LNCaP clone FGC (cell line): ENCODE measurements around the gene PBXIP1.

Experiments
- DNase-seq: peaks from one replicate; pipeline ENCODE4 v3.0.0-alpha.2; 2011; ENCODE audit warnings: low read depth
- H3K4me3 ChIP-seq: 2 replicates; pipeline ENCODE4 v1.5.1; 2011; ENCODE audit warnings: mild to moderate bottlenecking, low read depth, low read length, control low read depth
- TF ChIP-seq, protein P1 (sequence below): IDR thresholded peaks from 2 replicates; pipeline ENCODE4 v1.5.1; 2012; ENCODE audit warnings: mild to moderate bottlenecking; ENCODE audit not compliant: control insufficient read depth, insufficient read depth; ENCODE audit errors: extremely low read depth

The PBXIP1 gene

DNA sequence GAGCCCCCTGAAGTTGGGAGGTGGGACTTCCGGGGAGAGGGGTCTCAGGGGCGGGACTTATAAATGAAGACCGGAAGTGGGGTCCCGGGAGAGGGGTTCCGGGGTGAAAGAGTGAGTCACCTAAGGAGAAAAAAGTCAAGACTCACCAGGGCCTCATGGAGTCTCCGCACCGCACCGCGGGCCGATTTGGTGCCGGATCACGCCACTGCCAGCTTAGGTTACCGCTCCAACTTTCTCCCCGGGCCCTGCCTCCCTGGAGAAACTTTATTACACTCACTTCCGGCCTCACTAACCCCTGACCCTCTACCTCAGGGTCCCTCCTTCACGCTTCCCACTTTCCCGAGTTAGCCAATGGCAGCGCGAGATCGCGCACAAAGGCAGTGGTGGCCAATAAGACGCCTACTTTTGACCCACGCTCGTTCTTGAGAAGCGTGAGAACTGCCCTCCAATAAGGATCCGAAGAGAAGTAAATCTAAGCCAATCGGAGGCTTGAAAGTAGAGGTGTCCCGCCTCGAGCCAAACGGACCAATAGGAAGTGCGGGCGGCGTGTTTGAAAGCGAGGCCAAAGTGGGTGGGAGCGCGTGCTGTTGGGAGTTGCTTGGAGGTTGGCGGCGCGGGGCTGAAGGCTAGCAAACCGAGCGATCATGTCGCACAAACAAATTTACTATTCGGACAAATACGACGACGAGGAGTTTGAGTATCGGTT is 18.4 kb upstream of the PBXIP1 start, which contains the start of gene CKS1B:
CKS1B (plus strand) TSS at position 580 of the 706 bp plus-strand sequence; CDS start at position 645, 65 bp downstream.
- H3K4me3 ChIP-seq, result peak within 1 kb of the TSS; percentile 75
- TF ChIP-seq, protein P1, sequence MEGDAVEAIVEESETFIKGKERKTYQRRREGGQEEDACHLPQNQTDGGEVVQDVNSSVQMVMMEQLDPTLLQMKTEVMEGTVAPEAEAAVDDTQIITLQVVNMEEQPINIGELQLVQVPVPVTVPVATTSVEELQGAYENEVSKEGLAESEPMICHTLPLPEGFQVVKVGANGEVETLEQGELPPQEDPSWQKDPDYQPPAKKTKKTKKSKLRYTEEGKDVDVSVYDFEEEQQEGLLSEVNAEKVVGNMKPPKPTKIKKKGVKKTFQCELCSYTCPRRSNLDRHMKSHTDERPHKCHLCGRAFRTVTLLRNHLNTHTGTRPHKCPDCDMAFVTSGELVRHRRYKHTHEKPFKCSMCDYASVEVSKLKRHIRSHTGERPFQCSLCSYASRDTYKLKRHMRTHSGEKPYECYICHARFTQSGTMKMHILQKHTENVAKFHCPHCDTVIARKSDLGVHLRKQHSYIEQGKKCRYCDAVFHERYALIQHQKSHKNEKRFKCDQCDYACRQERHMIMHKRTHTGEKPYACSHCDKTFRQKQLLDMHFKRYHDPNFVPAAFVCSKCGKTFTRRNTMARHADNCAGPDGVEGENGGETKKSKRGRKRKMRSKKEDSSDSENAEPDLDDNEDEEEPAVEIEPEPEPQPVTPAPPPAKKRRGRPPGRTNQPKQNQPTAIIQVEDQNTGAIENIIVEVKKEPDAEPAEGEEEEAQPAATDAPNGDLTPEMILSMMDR, result no peak
- DNase-seq, result peak; percentile 100

DNA sequence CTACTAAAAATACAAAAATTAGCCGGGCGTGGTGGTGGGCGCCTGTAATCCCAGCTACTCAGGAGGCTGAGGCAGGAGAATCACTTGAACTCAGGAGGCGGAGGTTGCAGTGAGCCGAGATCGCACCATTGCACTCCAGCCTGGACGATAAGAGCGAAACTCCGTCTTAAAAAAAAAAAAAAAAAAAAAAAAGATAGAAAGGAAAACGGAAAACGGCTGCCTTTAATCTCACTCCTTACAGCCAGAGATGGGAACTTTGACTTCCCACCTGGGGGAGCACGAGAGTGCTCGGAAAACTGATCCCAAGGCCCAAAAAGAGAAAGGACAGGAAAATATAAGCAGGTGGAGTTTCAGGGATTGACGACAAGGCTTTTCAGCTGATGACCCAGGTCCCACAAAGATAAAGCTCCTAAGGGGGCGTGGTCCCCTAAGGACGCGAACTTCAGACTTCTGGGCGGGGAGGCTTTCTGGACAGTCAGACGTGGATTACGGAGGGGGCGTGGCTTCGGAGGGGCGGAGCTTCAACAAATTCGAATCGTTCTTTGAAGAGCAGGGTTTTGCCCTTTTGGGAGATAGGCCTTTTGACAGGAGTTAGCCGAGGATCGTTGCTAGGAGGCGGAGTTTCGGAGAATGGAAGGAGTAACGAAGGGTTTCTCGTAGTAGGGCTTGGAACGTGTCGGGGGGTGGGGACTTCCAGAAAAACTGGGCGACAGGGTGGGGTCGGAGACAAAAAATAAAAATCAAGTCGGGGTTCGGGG is 17.6 kb upstream of the PBXIP1 start:
- TF ChIP-seq, protein P1, result peak; percentile 14; the same call in 1 of the 2 replicates
- peak; percentile 93 for DNase-seq
- peak overlapping the region; percentile 75 for H3K4me3 ChIP-seq

DNA sequence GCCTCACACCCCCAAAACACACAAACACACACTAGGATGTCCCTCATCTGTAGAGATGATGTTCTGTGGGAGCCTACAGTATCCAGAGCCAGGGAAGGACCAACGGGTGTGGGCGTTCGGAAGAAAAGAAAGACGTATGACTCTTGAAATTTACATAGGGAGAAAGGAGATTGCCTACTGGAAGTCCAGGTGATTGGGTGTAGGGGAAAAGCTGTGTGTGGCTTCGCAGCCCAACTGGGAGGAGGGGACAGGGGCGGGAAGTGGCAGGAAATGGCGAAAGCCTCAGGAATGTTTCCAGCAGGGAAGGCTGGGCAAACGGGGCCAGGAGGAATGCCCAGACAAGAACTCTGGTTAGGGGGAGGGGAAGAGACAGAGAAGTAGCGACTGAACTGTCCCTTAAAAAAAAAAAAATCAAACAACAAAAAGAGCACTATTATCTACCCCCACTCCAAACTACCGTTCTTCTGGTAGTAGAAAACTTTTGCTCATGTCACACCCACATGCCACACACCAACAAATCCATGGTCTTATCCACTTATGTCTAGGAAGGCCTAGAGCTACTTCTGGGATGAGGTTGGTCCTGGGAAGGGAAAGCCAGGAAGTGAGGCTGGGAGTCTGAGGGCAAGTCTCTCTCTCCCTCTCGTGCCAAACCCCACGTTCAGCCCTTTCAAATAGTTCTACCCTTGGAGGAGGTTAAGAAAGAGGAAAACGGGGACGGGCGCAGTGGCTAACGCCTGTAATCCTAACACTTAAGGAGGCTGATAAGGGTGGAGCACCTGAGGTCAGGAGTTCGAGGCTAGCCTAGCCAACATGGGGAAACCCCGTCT is 16.8 kb upstream of the PBXIP1 start:
- peak overlapping the region; percentile 75 for H3K4me3 ChIP-seq
- TF ChIP-seq, protein P1, result no peak
- DNase-seq, result peak; percentile 79

DNA sequence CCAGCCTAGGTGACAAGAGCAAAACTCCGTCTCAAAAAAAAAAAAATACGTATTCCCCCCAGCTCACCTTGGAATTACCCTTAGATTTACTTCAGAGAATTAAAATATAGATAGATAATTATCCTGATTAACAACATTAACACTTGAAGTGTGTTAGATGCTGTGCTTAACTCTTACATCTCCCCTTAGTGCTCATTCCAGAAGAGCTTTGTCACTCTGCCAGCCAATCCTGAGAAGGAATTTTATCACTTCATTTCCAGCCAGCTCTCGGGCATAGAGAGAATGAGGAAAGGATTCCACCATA is 16.3 kb upstream of the PBXIP1 start:
- no peak for DNase-seq
- H3K4me3 ChIP-seq, result peak overlapping the region; percentile 75
- TF ChIP-seq, protein P1, result no peak

DNA sequence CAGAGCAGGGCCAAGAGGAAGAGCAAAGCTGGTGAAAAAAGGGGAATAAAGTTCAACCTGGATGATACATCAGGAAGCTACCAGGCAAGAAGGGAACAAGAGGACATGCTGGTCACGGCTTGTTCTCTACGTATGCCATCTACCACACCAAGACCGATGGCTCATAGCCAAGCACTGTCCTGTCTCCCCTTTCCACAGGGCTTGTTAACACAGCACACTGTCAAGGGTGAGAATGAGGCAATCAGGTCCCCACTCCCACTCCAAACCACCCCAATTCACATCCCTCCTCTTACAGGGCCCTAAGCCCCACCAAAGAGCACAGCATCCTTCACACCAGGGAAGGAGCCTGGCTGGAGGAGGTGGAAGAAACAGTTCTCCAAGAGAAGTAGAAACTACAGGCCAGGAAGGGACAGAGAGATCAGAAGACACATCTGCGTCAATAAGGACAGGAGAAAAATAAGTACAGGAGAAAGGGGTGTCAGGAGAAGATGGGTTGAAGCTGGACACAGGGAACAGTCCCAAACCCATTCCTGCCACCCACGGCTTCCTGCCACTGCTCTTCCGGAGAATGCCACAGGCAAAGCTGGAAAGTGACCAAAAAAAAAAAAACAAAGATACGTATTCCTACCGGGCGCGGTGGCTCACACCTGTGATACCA is 15.6 kb upstream of the PBXIP1 start:
- peak overlapping the region; percentile 59 for H3K4me3 ChIP-seq
- TF ChIP-seq, protein P1, result no peak
- no peak for DNase-seq

DNA sequence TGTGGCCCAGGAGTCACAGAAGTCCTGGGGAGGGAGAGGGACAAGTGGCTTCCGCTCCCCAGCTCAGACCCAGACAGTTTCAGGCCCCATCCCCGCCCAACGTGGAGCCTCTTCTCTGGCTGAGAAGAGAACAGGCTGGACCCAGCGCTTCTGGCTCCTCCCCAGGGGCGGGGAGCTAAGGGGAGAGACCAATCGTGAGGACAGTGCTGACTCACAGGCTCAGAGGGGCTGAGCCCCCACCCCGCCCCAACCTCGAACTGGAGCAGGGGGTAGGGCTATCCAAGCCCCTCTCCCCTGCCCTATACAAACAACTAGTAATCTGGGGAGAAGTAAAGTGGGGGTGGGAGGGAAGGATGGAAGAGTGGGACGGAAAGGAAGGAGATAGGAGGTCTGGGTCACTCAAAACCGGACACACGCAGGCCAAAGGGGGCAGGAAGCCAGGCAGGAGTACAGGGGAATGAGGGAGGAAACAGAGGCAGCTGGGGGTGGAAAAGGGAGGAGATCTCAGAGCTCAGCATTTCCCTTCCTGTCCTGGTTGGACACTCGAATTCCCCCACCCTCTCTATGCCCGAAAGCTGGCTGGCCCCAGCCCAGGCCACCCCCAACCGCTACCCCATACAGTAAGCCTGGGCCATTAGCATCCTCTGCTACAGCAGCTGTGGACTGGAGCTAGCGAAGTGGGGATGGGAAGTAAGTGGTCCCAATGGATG is 14.9 kb upstream of the PBXIP1 start, which contains the start of gene SHC1:
SHC1 (minus strand) TSS at position 117 of the 710 bp plus-strand sequence. CDS start 221 bp downstream, outside the sequence.
- TF ChIP-seq, protein P1, result no peak
- peak within 1 kb of the TSS; percentile 59 for H3K4me3 ChIP-seq
- DNase-seq, result peak; percentile 50
